Kidney (tissue), 14 donors: ENCODE results near the gene KRTAP16-1. TPM values are rescaled to one million over a fixed set of nuclear protein-coding genes. Genes with fewer than 3 reads are reported as not detected.

Experiments used
- DNase-seq, 5 donors: peaks; one replicate each; pipeline ENCODE4 v3.0.0-alpha.2; 2013 to 2020
- FAIRE-seq: peaks from 2 replicates; lab custom pipeline; 2012; peaks lifted over from hg19 to GRCh38; lab: Jason Lieb, UNC
- H3K27ac ChIP-seq, 2 donors: one replicate each; pipeline ENCODE4 v1.7.0; 2013; ENCODE audit warnings: low read depth in 2 of 2, low read length in 2 of 2, inconsistent platforms in 1 of 2
- H3K27me3 ChIP-seq: one replicate; pipeline ENCODE4 v1.7.1; 2013; ENCODE audit warnings: low read length, inconsistent platforms; ENCODE audit not compliant: control insufficient read depth, insufficient read depth
- H3K36me3 ChIP-seq, 3 donors: one replicate each; pipeline versions ENCODE4 v1.7.0 to v1.7.1; 2013; ENCODE audit warnings: low read length in 3 of 3, control low read depth in 1 of 3, inconsistent platforms in 1 of 3; ENCODE audit not compliant: insufficient read depth in 3 of 3, control insufficient read depth in 2 of 3
- H3K4me1 ChIP-seq, 3 donors: one replicate each; pipeline versions ENCODE4 v1.7.0 to v1.7.1; 2013; ENCODE audit warnings: low read length in 3 of 3, inconsistent platforms in 1 of 3, low read depth in 1 of 3; ENCODE audit not compliant: control insufficient read depth in 2 of 3, insufficient read depth in 2 of 3
- H3K4me3 ChIP-seq, 3 donors: one replicate each; pipeline versions ENCODE4 v1.7.0 to v1.8.1; 2013; ENCODE audit warnings: low read length in 3 of 3, control low read depth in 1 of 3, inconsistent platforms in 1 of 3
- H3K9ac ChIP-seq, 3 donors: one replicate each; pipeline versions ENCODE4 v1.7.0 to v1.7.1; 2013; ENCODE audit warnings: low read length in 3 of 3, control low read depth in 1 of 3, inconsistent platforms in 1 of 3
- H3K9me3 ChIP-seq, 3 donors: one replicate each; pipeline versions ENCODE4 v1.7.0 to v1.7.1; 2013; ENCODE audit warnings: low read length in 3 of 3, control low read depth in 1 of 3, inconsistent platforms in 1 of 3; ENCODE audit not compliant: control insufficient read depth in 2 of 3, insufficient read depth in 1 of 3
- intact Hi-C: fragments of 100-400 bp; cut with DNase I; formaldehyde crosslinking; loops from one replicate; pipeline ENCODE4 v1.11.1; 2022
- polyA plus RNA-seq: library from polyadenylated mRNA; stranded (reverse); fragments of 350-450 nt; fragmentation: Illumina TruSeq; extraction: RNeasy Lipid Tissue Mini Kit (QIAGEN cat#74804); gene quantifications from one replicate; pipeline ENCODE4 v1.2.3, GENCODE V29; 2014; ENCODE audit warnings: low read depth, low replicate concordance; ENCODE audit not compliant: insufficient read depth
- total RNA-seq: library from RNA; stranded (reverse); fragmentation: NEBNext Ultra II Directional; extraction: Animal tissue kit (Norgen Biotek cat#: 25700); gene quantifications from one replicate; pipeline ENCODE4 v1.2.1, GENCODE V29; 2021
- TF ChIP-seq, protein P1 (sequence below): IDR thresholded peaks from 3 replicates; pipeline ENCODE4 v1.5.1; 2012; ENCODE audit warnings: mild to moderate bottlenecking, moderate library complexity, borderline replicate concordance; ENCODE audit not compliant: insufficient read depth; ENCODE audit errors: extremely low read depth
- donor health status: control.
- donor health status: control.
- donor health status: control.
- donor health status: control.
- donor health status: control.
- donor health status: DM: yes; HTN: yes; CAD: no.
- donor health status: Normal renal cell carcinoma (clear cell type).

KRTAP16-1 gene
- total and polyA plus RNA-seq, 2 donors from 2014 or later = not detected

DNA sequence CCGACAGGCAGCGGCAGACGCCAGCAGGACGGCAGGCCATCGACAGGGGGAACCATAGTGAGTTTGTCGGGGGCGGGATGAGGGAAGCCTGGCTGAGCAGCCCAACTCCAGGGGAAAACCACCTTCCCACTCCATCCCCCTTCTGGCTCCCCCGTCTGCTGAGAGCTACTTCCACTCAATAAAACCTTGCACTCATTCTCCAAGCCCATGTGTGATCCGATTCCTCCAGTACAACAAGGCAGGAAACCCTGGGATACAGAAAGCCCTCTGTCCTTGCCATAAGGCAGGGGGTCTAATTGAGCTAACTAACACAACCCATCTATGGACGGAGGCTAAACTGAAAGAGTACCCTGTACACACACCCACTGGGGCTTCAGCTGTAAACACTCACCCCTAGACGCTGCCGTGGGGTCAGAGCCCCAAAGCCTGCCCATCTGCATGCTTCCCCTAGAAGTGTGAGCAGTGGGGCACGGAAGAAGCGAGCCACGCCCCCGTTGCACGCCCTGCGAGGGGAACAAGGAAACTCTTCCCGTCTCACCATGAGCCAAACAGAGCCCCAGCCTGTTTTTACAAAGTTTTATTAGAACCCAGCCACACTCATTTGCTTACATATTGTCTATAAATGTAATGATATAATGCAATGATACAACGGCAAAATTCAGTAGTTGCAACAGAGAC is 10.5 kb downstream of the KRTAP16-1 start:
- no peak overlapping the region for H3K27ac ChIP-seq
- intact Hi-C loops = no loop called here
- no peak overlapping the region for H3K9ac ChIP-seq
- no peak for FAIRE-seq
- H3K4me3 ChIP-seq = no peak overlapping the region
- no peaks in the 10 kb centered on the region for H3K9me3 ChIP-seq
- H3K36me3 ChIP-seq = no peaks in the 10 kb centered on the region
- no peak for DNase-seq
- no peaks in the 10 kb centered on the region for H3K27me3 ChIP-seq
- no peaks in the 10 kb centered on the region for H3K4me1 ChIP-seq
- TF ChIP-seq, protein P1, sequence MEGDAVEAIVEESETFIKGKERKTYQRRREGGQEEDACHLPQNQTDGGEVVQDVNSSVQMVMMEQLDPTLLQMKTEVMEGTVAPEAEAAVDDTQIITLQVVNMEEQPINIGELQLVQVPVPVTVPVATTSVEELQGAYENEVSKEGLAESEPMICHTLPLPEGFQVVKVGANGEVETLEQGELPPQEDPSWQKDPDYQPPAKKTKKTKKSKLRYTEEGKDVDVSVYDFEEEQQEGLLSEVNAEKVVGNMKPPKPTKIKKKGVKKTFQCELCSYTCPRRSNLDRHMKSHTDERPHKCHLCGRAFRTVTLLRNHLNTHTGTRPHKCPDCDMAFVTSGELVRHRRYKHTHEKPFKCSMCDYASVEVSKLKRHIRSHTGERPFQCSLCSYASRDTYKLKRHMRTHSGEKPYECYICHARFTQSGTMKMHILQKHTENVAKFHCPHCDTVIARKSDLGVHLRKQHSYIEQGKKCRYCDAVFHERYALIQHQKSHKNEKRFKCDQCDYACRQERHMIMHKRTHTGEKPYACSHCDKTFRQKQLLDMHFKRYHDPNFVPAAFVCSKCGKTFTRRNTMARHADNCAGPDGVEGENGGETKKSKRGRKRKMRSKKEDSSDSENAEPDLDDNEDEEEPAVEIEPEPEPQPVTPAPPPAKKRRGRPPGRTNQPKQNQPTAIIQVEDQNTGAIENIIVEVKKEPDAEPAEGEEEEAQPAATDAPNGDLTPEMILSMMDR = no peak

DNA sequence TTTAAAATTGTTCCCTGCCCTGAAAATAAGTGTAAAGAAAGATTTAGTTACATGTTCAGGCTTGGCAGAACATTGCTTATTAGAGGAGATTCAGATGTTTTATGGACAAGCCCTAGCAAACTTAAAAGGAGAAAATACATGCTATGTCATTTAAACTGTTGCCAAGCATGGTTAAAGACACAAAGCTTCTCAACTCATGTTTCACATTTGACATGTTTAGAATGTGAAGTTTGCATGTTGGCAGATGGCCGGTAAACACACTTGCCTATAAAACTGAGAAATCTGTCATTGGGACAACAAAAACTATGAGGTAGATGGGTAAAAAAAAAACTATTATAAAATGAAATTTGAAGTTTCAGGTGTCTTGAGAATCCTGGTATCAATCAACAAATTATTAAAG is 12.3 kb downstream of the KRTAP16-1 start:
- Histone ChIP-seq H3K36me3 (no peaks in the 10 kb centered on the region), H3K9ac (no peak overlapping the region), H3K27me3 (no peaks in the 10 kb centered on the region), H3K9me3 (no peaks in the 10 kb centered on the region), H3K4me1 (no peaks in the 10 kb centered on the region), H3K4me3 (no peak overlapping the region), H3K27ac (no peak overlapping the region)
- FAIRE-seq (no peak), DNase-seq (peak in 2 of 5 donors; percentile 21 to 23)
- intact Hi-C loops = no loop called here
- TF ChIP-seq, protein P1 = no peak

DNA sequence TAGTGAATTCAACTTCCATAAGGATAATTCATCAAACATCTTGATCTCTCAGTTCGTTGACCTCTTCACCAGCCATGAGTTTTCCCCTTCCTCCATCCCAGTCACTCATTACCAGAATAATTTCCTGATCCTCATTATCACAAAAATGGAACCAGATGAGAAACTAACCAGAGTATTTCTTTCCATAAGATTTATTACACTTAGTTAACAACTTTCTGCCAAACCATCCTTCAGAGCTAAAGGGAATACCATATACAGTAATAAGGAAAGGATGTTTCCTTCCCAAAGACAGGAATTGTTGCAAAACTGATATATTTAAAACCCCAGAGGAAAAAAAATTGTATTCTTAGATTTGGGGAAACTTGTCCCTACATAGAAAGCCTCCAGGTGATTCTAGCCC is 15.1 kb downstream of the KRTAP16-1 start:
- Histone ChIP-seq H3K27me3 (no peaks in the 10 kb centered on the region), H3K9me3 (no peaks in the 10 kb centered on the region), H3K4me3 (no peak overlapping the region), H3K36me3 (no peaks in the 10 kb centered on the region), H3K9ac (no peak overlapping the region), H3K27ac (no peak overlapping the region), H3K4me1 (no peaks in the 10 kb centered on the region)
- FAIRE-seq = no peak
- DNase-seq = no peak
- intact Hi-C loops = no loop called here
- TF ChIP-seq, protein P1 = no peak

DNA sequence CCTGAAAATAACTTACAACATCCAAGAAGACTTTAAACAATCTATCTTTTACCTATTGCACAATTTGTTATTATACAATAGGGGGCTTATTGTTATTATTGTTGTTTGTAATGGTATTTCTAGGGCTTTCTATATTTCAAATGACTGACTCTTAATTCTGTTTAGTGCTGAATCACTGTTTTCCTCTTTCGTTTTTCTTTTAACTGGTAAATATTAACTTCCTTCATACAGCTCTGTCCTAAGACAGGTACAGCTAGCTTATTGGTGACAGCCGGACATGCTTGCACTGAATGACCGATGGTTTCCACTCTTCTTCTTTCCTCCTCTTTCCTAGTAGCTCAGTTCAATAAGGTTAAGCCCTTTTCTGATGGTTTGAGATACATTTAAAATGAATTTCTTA is 22.1 kb downstream of the KRTAP16-1 start:
- DNase-seq = no peak
- Histone ChIP-seq H3K9ac (no peak overlapping the region), H3K4me1 (no peaks in the 10 kb centered on the region), H3K4me3 (no peak overlapping the region), H3K9me3 (no peaks in the 10 kb centered on the region), H3K36me3 (no peaks in the 10 kb centered on the region), H3K27me3 (no peaks in the 10 kb centered on the region), H3K27ac (no peak overlapping the region)
- intact Hi-C loops = no loop called here
- FAIRE-seq = no peak
- TF ChIP-seq, protein P1 = no peak
